Astrocyte (in vitro differentiated cells and primary cell): Measurements from ENCODE around the gene SERPINE1. TPM values are rescaled to one million over a fixed set of nuclear protein-coding genes. Genes with fewer than 3 reads are reported as not detected.

Source experiments
- DNase-seq: peaks from one replicate; pipeline ENCODE4 v3.0.0-alpha.2; 2010; ENCODE audit warnings: low read depth
- FAIRE-seq: peaks from 2 replicates; lab custom pipeline; 2011; peaks lifted over from hg19 to GRCh38; lab: Jason Lieb, UNC
- H2AFZ ChIP-seq: 2 replicates; pipeline ENCODE4 v1.6.0; 2012; ENCODE audit warnings: low read depth, low read length, inconsistent platforms
- H3K27ac ChIP-seq: 2 replicates; pipeline ENCODE4 v1.5.1; 2011; ENCODE audit warnings: low read depth, low read length, inconsistent platforms
- H3K27me3 ChIP-seq: 2 replicates; pipeline ENCODE4 v1.6.0; 2011; ENCODE audit warnings: low read length, inconsistent platforms; ENCODE audit not compliant: insufficient read depth
- H3K36me3 ChIP-seq: 2 replicates; pipeline ENCODE4 v1.5.1; 2011; ENCODE audit warnings: low read length, inconsistent platforms; ENCODE audit not compliant: insufficient read depth
- H3K4me1 ChIP-seq: 2 replicates; pipeline ENCODE4 v1.5.1; 2011; ENCODE audit warnings: low read length, inconsistent platforms; ENCODE audit not compliant: insufficient read depth
- H3K4me2 ChIP-seq: 2 replicates; pipeline ENCODE4 v1.6.0; 2012; ENCODE audit warnings: low read length, inconsistent platforms
- H3K4me3 ChIP-seq: 2 replicates; pipeline ENCODE4 v1.5.1; 2011; ENCODE audit warnings: low read depth, mild to moderate bottlenecking, low read length, inconsistent platforms; ENCODE audit not compliant: insufficient read depth
- H3K79me2 ChIP-seq: 2 replicates; pipeline ENCODE4 v1.6.0; 2012; ENCODE audit warnings: mild to moderate bottlenecking, low read length, inconsistent platforms; ENCODE audit not compliant: insufficient read depth
- H3K9ac ChIP-seq: 2 replicates; pipeline ENCODE4 v1.6.0; 2012; ENCODE audit warnings: mild to moderate bottlenecking, low read length, inconsistent platforms
- H3K9me3 ChIP-seq: 2 replicates; pipeline ENCODE4 v1.5.1; 2012; ENCODE audit warnings: low read depth, mild to moderate bottlenecking, low read length, inconsistent platforms; ENCODE audit not compliant: insufficient read depth
- H4K20me1 ChIP-seq: 2 replicates; pipeline ENCODE4 v1.6.0; 2012; ENCODE audit warnings: low read length, inconsistent platforms; ENCODE audit not compliant: insufficient read depth
- H3K27ac Mint-ChIP-seq: one replicate; pipeline ENCODE4 v1.8.0; 2021; ENCODE audit warnings: mild to moderate bottlenecking, mixed read lengths; ENCODE audit not compliant: unreplicated experiment
- H3K27me3 Mint-ChIP-seq: one replicate; pipeline ENCODE4 v1.8.0; 2021; ENCODE audit warnings: low read depth, mixed read lengths; ENCODE audit not compliant: unreplicated experiment
- H3K36me3 Mint-ChIP-seq: one replicate; pipeline ENCODE4 v1.8.0; 2021; ENCODE audit warnings: low read depth, mixed read lengths; ENCODE audit not compliant: unreplicated experiment
- H3K4me1 Mint-ChIP-seq: one replicate; pipeline ENCODE4 v1.8.0; 2021; ENCODE audit warnings: low read depth, mixed read lengths; ENCODE audit not compliant: unreplicated experiment
- H3K4me3 Mint-ChIP-seq: one replicate; pipeline ENCODE4 v1.8.0; 2021; ENCODE audit warnings: mild to moderate bottlenecking, moderate library complexity, mixed read lengths; ENCODE audit not compliant: unreplicated experiment
- H3K9me3 Mint-ChIP-seq: one replicate; pipeline ENCODE4 v1.8.0; 2021; ENCODE audit warnings: mild to moderate bottlenecking, mixed read lengths; ENCODE audit not compliant: unreplicated experiment
- EZH2 ChIP-seq: IDR thresholded peaks from 2 replicates; pipeline ENCODE4 v1.6.1; 2012; ENCODE audit warnings: mild to moderate bottlenecking, low read length, inconsistent platforms; ENCODE audit not compliant: insufficient read depth
- total RNA-seq: library from RNA; stranded (reverse); gene quantifications from 2 replicates; pipeline ENCODE4 v1.2.1, GENCODE V29; 2021
- TF ChIP-seq, protein P1 (sequence below): IDR thresholded peaks from 2 replicates; pipeline ENCODE4 v1.5.1; 2011; ENCODE audit warnings: low read depth, mild to moderate bottlenecking, inconsistent platforms, low read length, moderate library complexity; ENCODE audit not compliant: insufficient read depth

SERPINE1 gene
- total RNA-seq, 1 donor from 2014 or later: 1,496 TPM

GRCh38 chr7:101106386-101106785 lies 20.5 kb upstream of the SERPINE1 start:
- Histone ChIP-seq H3K4me3 (no peak overlapping the region), H3K9me3 (no peaks in the 10 kb centered on the region), H3K79me2 (peaks cover 7% of the 10 kb centered on the region), H3K9ac (no peak overlapping the region), H3K4me2 (no peak overlapping the region), H3K36me3 (no peaks in the 10 kb centered on the region), H3K27ac (no peak overlapping the region), H3K4me1 (peaks cover 18% of the 10 kb centered on the region), H3K27me3 (no peaks in the 10 kb centered on the region), H2AFZ (no peak overlapping the region), H4K20me1 (no peaks in the 10 kb centered on the region)
- H3K27ac Mint-ChIP-seq: no peak overlapping the region
- no peaks in the 10 kb centered on the region for H3K36me3 Mint-ChIP-seq
- DNase-seq (no peak), FAIRE-seq (no peak)
- H3K27me3 Mint-ChIP-seq: no peaks in the 10 kb centered on the region
- TF ChIP-seq, protein P1, sequence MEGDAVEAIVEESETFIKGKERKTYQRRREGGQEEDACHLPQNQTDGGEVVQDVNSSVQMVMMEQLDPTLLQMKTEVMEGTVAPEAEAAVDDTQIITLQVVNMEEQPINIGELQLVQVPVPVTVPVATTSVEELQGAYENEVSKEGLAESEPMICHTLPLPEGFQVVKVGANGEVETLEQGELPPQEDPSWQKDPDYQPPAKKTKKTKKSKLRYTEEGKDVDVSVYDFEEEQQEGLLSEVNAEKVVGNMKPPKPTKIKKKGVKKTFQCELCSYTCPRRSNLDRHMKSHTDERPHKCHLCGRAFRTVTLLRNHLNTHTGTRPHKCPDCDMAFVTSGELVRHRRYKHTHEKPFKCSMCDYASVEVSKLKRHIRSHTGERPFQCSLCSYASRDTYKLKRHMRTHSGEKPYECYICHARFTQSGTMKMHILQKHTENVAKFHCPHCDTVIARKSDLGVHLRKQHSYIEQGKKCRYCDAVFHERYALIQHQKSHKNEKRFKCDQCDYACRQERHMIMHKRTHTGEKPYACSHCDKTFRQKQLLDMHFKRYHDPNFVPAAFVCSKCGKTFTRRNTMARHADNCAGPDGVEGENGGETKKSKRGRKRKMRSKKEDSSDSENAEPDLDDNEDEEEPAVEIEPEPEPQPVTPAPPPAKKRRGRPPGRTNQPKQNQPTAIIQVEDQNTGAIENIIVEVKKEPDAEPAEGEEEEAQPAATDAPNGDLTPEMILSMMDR: no peak
- H3K9me3 Mint-ChIP-seq: peaks cover 2% of the 10 kb centered on the region
- peaks cover 26% of the 10 kb centered on the region for H3K4me1 Mint-ChIP-seq
- H3K4me3 Mint-ChIP-seq: no peak overlapping the region

- Histone ChIP-seq H3K27ac (no peak overlapping the region), H3K9me3 (no peaks in the 10 kb centered on the region), H3K79me2 (peaks cover 3% of the 10 kb centered on the region), H3K36me3 (no peaks in the 10 kb centered on the region), H2AFZ (no peak overlapping the region), H3K4me3 (no peak overlapping the region), H3K9ac (no peak overlapping the region), H3K27me3 (no peaks in the 10 kb centered on the region), H3K4me2 (no peak overlapping the region), H4K20me1 (no peaks in the 10 kb centered on the region), H3K4me1 (peaks cover 25% of the 10 kb centered on the region)
- DNase-seq (peak; percentile 58), FAIRE-seq (no peak)
- no peaks in the 10 kb centered on the region for H3K36me3 Mint-ChIP-seq
- H3K4me3 Mint-ChIP-seq: no peak overlapping the region
- H3K27me3 Mint-ChIP-seq: no peaks in the 10 kb centered on the region
- H3K9me3 Mint-ChIP-seq: peaks cover 2% of the 10 kb centered on the region
- TF ChIP-seq, protein P1: no peak
- TF ChIP-seq EZH2: no peak
- H3K27ac Mint-ChIP-seq: no peak overlapping the region
- H3K4me1 Mint-ChIP-seq: peaks cover 22% of the 10 kb centered on the region
Measured at GRCh38 chr7:101108330-101108857, 18.5 kb upstream of the SERPINE1 start.

- Histone ChIP-seq H3K36me3 (no peaks in the 10 kb centered on the region), H4K20me1 (no peaks in the 10 kb centered on the region), H3K4me1 (peaks cover 26% of the 10 kb centered on the region), H2AFZ (no peak overlapping the region), H3K27ac (no peak overlapping the region), H3K9me3 (no peaks in the 10 kb centered on the region), H3K27me3 (no peaks in the 10 kb centered on the region), H3K4me3 (no peak overlapping the region), H3K9ac (no peak overlapping the region), H3K4me2 (no peak overlapping the region), H3K79me2 (peaks cover 3% of the 10 kb centered on the region)
- Mint-ChIP-seq H3K27me3 (no peaks in the 10 kb centered on the region), H3K9me3 (peaks cover 2% of the 10 kb centered on the region), H3K4me3 (no peak overlapping the region), H3K36me3 (no peaks in the 10 kb centered on the region), H3K4me1 (peaks cover 18% of the 10 kb centered on the region), H3K27ac (peak overlapping the region; percentile 26)
- FAIRE-seq (no peak), DNase-seq (no peak)
- TF ChIP-seq, protein P1: no peak
- no peak for TF ChIP-seq EZH2
Measured at GRCh38 chr7:101108961-101109360, 17.9 kb upstream of the SERPINE1 start.
